Muscle layer of duodenum (tissue), 2 donors: Measurements from ENCODE around the gene DLK1.

Experiments
- H3K27ac ChIP-seq: one replicate; pipeline ENCODE4 v1.7.0; 2013; ENCODE audit warnings: mild to moderate bottlenecking, low read length
- H3K27me3 ChIP-seq: one replicate; pipeline ENCODE4 v1.7.0; 2013; ENCODE audit warnings: low read depth, mild to moderate bottlenecking, control low read depth, low read length
- H3K36me3 ChIP-seq, 2 donors: one replicate each; pipeline ENCODE4 v1.7.0; 2013; ENCODE audit warnings: low read length in 2 of 2, control low read depth in 1 of 2, mild to moderate bottlenecking in 1 of 2; ENCODE audit not compliant: insufficient read depth in 2 of 2, control insufficient read depth in 1 of 2
- H3K4me1 ChIP-seq, 2 donors: one replicate each; pipeline ENCODE4 v1.7.0; 2013; ENCODE audit warnings: low read length in 2 of 2, mild to moderate bottlenecking in 2 of 2, control low read depth in 1 of 2, moderate library complexity in 1 of 2; ENCODE audit not compliant: insufficient read depth in 2 of 2, control insufficient read depth in 1 of 2
- H3K4me3 ChIP-seq, 2 donors: one replicate each; pipeline ENCODE4 v1.7.0; 2013; ENCODE audit warnings: low read length in 2 of 2, low read depth in 1 of 2, mild to moderate bottlenecking in 1 of 2
- H3K9me3 ChIP-seq, 2 donors: one replicate each; pipeline ENCODE4 v1.7.0; 2013; ENCODE audit warnings: low read length in 2 of 2, control low read depth in 1 of 2, mild to moderate bottlenecking in 1 of 2; ENCODE audit not compliant: control insufficient read depth in 1 of 2
- donor health status: healthy.

Gene DLK1

GRCh38 chr14:100684961-100685360 lies 41.7 kb upstream of the DLK1 start:
- Histone ChIP-seq H3K27ac (no peak overlapping the region), H3K4me1 (no peaks in the 10 kb centered on the region), H3K27me3 (no peaks in the 10 kb centered on the region), H3K9me3 (no peaks in the 10 kb centered on the region), H3K36me3 (no peaks in the 10 kb centered on the region), H3K4me3 (no peak overlapping the region)

- Histone ChIP-seq H3K4me1 (peaks cover 0 to 8% of the 10 kb centered on the region in 2 donors), H3K36me3 (no peaks in the 10 kb centered on the region), H3K9me3 (no peaks in the 10 kb centered on the region), H3K4me3 (no peak overlapping the region), H3K27ac (no peak overlapping the region), H3K27me3 (no peaks in the 10 kb centered on the region)
These were observed 39.8 kb upstream of the DLK1 start for GRCh38 chr14:100686858-100687257.

- H3K4me3 ChIP-seq = no peak overlapping the region
- no peaks in the 10 kb centered on the region for H3K36me3 ChIP-seq
These were observed 39.3 kb upstream of the DLK1 start for GRCh38 chr14:100687386-100687785.

GRCh38 chr14:100688051-100688450 lies 38.6 kb upstream of the DLK1 start:
- no peaks in the 10 kb centered on the region for H3K27me3 ChIP-seq

More at GRCh38 chr14:100687386-100687785, 39.3 kb upstream of the DLK1 start:
- no peaks in the 10 kb centered on the region for H3K27me3 ChIP-seq
- no peak overlapping the region for H3K27ac ChIP-seq
- peaks cover 0 to 10% of the 10 kb centered on the region in 2 donors for H3K4me1 ChIP-seq
- no peaks in the 10 kb centered on the region for H3K9me3 ChIP-seq

GRCh38 chr14:100688598-100689461 lies 37.9 kb upstream of the DLK1 start:
- Histone ChIP-seq H3K27me3 (no peaks in the 10 kb centered on the region), H3K27ac (no peak overlapping the region), H3K9me3 (no peaks in the 10 kb centered on the region), H3K4me1 (peaks cover 0 to 10% of the 10 kb centered on the region in 2 donors), H3K4me3 (no peak overlapping the region), H3K36me3 (no peaks in the 10 kb centered on the region)

More at GRCh38 chr14:100688051-100688450, 38.6 kb upstream of the DLK1 start:
- H3K36me3 ChIP-seq = no peaks in the 10 kb centered on the region
- H3K27ac ChIP-seq = no peak overlapping the region
- no peak overlapping the region for H3K4me3 ChIP-seq
- no peaks in the 10 kb centered on the region for H3K9me3 ChIP-seq
- peaks cover 0 to 10% of the 10 kb centered on the region in 2 donors for H3K4me1 ChIP-seq

- Histone ChIP-seq H3K27ac (no peak overlapping the region), H3K9me3 (no peaks in the 10 kb centered on the region), H3K4me3 (no peak overlapping the region), H3K4me1 (peaks cover 0 to 10% of the 10 kb centered on the region in 2 donors), H3K36me3 (no peaks in the 10 kb centered on the region), H3K27me3 (no peaks in the 10 kb centered on the region)
These were observed 36.0 kb upstream of the DLK1 start for GRCh38 chr14:100690672-100691071.

GRCh38 chr14:100691395-100692056 lies 35.2 kb upstream of the DLK1 start:
- Histone ChIP-seq H3K4me3 (no peak overlapping the region), H3K4me1 (peaks cover 0 to 10% of the 10 kb centered on the region in 2 donors)

GRCh38 chr14:100692256-100692655 lies 34.4 kb upstream of the DLK1 start:
- H3K27me3 ChIP-seq = no peaks in the 10 kb centered on the region
- H3K27ac ChIP-seq = no peak overlapping the region
- H3K4me3 ChIP-seq = no peak overlapping the region
- H3K36me3 ChIP-seq = no peaks in the 10 kb centered on the region
- H3K4me1 ChIP-seq = peaks cover 0 to 10% of the 10 kb centered on the region in 2 donors
- H3K9me3 ChIP-seq = no peaks in the 10 kb centered on the region

More at GRCh38 chr14:100691395-100692056, 35.2 kb upstream of the DLK1 start:
- Histone ChIP-seq H3K9me3 (no peaks in the 10 kb centered on the region), H3K36me3 (no peaks in the 10 kb centered on the region), H3K27ac (no peak overlapping the region), H3K27me3 (no peaks in the 10 kb centered on the region)

GRCh38 chr14:100692859-100693558 lies 33.7 kb upstream of the DLK1 start:
- H3K27ac ChIP-seq = no peak overlapping the region
- H3K4me1 ChIP-seq = peaks cover 0 to 10% of the 10 kb centered on the region in 2 donors
- H3K36me3 ChIP-seq = no peaks in the 10 kb centered on the region
- no peaks in the 10 kb centered on the region for H3K27me3 ChIP-seq
- H3K9me3 ChIP-seq = no peaks in the 10 kb centered on the region
- H3K4me3 ChIP-seq = no peak overlapping the region

- Histone ChIP-seq H3K27ac (no peak overlapping the region), H3K9me3 (no peaks in the 10 kb centered on the region), H3K4me1 (peaks cover 0 to 10% of the 10 kb centered on the region in 2 donors), H3K27me3 (no peaks in the 10 kb centered on the region), H3K36me3 (no peaks in the 10 kb centered on the region), H3K4me3 (no peak overlapping the region)
These were observed 32.7 kb upstream of the DLK1 start for GRCh38 chr14:100693877-100694578.
